Stimulated activated CD4-positive, alpha-beta T cell treated with anti-CD3 and anti-CD28 coated beads, TNF-alpha, amount 100 ng/mL, for 4 hours (primary cell): ENCODE measurements around the gene HIC2.
"Not testable (repeated sequence)": the region's sequence is repeated elsewhere in the genome, so short reads cannot be mapped to it uniquely, and the experiment has no call there.

ENCODE experiments used
- DNase-seq, 3 experiments: peaks; one replicate each; pipeline ENCODE4 v3.0.0-alpha.2; 2020; ENCODE audit warnings: low read depth in 3 of 3

The HIC2 gene

GRCh38 chr22:21450858-21451353 is 33.7 kb downstream of the HIC2 start:
- DNase-seq: no peak

- no peak for DNase-seq
Measured at GRCh38 chr22:21451545-21452520, 34.7 kb downstream of the HIC2 start.

GRCh38 chr22:21452666-21453065 is 35.5 kb downstream of the HIC2 start:
- not testable (repeated sequence) for DNase-seq

- DNase-seq: not testable (repeated sequence)
Measured at GRCh38 chr22:21454998-21455333, 37.8 kb downstream of the HIC2 start.

GRCh38 chr22:21455334-21456089 is 38.3 kb downstream of the HIC2 start:
- DNase-seq: no peak

GRCh38 chr22:21457023-21457787 is 40.0 kb downstream of the HIC2 start:
- no peak for DNase-seq

- not testable (repeated sequence) for DNase-seq
Measured at GRCh38 chr22:21462672-21463071, 45.5 kb downstream of the HIC2 start.

- DNase-seq: not testable (repeated sequence)
Measured at GRCh38 chr22:21467337-21468193, 50.4 kb downstream of the HIC2 start, which contains the start of gene TMEM191C. TMEM191C (plus strand) TSS chr22:21467387; CDS start chr22:21467460, 73 bp downstream.

GRCh38 chr22:21468194-21469096 is 51.3 kb downstream of the HIC2 start:
- peak; percentile 77 to 87 (median 87) for DNase-seq

GRCh38 chr22:21469097-21469994 is 52.2 kb downstream of the HIC2 start:
- not testable (repeated sequence) for DNase-seq

GRCh38 chr22:21472984-21473383 is 55.8 kb downstream of the HIC2 start:
- not testable (repeated sequence) for DNase-seq

GRCh38 chr22:21473664-21474063 is 56.5 kb downstream of the HIC2 start:
- DNase-seq: not testable (repeated sequence)

GRCh38 chr22:21484039-21484438 is 66.9 kb downstream of the HIC2 start:
- DNase-seq: not testable (repeated sequence)

- not testable (repeated sequence) for DNase-seq
Measured at GRCh38 chr22:21487723-21488122, 70.6 kb downstream of the HIC2 start.

- DNase-seq: not testable (repeated sequence)
Measured at GRCh38 chr22:21489149-21489680, 72.0 kb downstream of the HIC2 start.

- not testable (repeated sequence) for DNase-seq
Measured at GRCh38 chr22:21490556-21490955, 73.4 kb downstream of the HIC2 start.

GRCh38 chr22:21492271-21492670 is 75.1 kb downstream of the HIC2 start:
- not testable (repeated sequence) for DNase-seq
